ENCODE data around the gene PAQR8. TPM values are rescaled to one million over a fixed set of nuclear protein-coding genes. Genes with fewer than 3 reads are reported as not detected.

PAQR8 gene
- total and polyA plus RNA-seq, 2 of the 13 experiments (the other 11 are each of a cell fraction or from before 2014, with no cell fraction given), result 37.7 to 50.7 TPM

- no peak; the same call in 1 of the 2 replicates for TF ChIP-seq SPEN (CRISPR knock-in tag; IDR thresholded peaks at IDR 0.05; ENCODE audit: low read depth)
- 0 out of 2 replicates have a peak, but pooled peaks have one; percentile 25 for TF ChIP-seq SP5 (CRISPR knock-in tag; IDR thresholded peaks at IDR 0.05; ENCODE audit: borderline replicate concordance, low read depth)
- peak; percentile 92 for TF ChIP-seq XRCC5 (optimal IDR thresholded peaks at IDR 0.05; ENCODE audit: low read length)
- TF ChIP-seq SMC3 (IDR thresholded peaks at IDR 0.05; ENCODE audit: low read length), result peak; percentile 12; the same call in 1 of the 2 replicates
- peak; percentile 94 for TF ChIP-seq FOXA3 (CRISPR knock-in tag; IDR thresholded peaks at IDR 0.05)
- peak; percentile 63; the same call in 1 of the 2 replicates for TF ChIP-seq ZNF710 (CRISPR knock-in tag; IDR thresholded peaks at IDR 0.05; ENCODE audit: borderline replicate concordance)
- TF ChIP-seq ZGPAT (CRISPR knock-in tag; IDR thresholded peaks at IDR 0.05), result peak; percentile 81
- TF ChIP-seq MNT (IDR thresholded peaks at IDR 0.05), result peak; percentile 88
- no peak for TF ChIP-seq FOXP1 (IDR thresholded peaks at IDR 0.05)
- TF ChIP-seq FOXP1 (CRISPR knock-in tag; IDR thresholded peaks at IDR 0.05), result 0 out of 2 replicates have a peak, but pooled peaks have one; percentile 36
- no peak for TF ChIP-seq HNF4G (IDR thresholded peaks at IDR 0.05; ENCODE audit: borderline replicate concordance, low read depth, low read length)
- TF ChIP-seq HNF4G (CRISPR knock-in tag; IDR thresholded peaks at IDR 0.05; ENCODE audit: borderline replicate concordance, low read depth), result no peak
- no peak for TF ChIP-seq ZNF44 (CRISPR knock-in tag; IDR thresholded peaks at IDR 0.05)
- no peak; the same call in 1 of the 2 replicates for TF ChIP-seq LCORL (IDR thresholded peaks at IDR 0.05)
- TF ChIP-seq LCORL (CRISPR knock-in tag; IDR thresholded peaks at IDR 0.05), result peak; percentile 78; the same call in 1 of the 2 replicates
- peak; percentile 79 for TF ChIP-seq THAP11 (CRISPR knock-in tag; IDR thresholded peaks at IDR 0.05)
- TF ChIP-seq BRCA1 (CRISPR knock-in tag; IDR thresholded peaks at IDR 0.05), result peak; percentile 64; the same call in 1 of the 2 replicates
- TF ChIP-seq ISL2 (CRISPR knock-in tag; IDR thresholded peaks at IDR 0.05), result peak; percentile 57
- TF ChIP-seq SKIL (CRISPR knock-in tag; IDR thresholded peaks at IDR 0.05; ENCODE audit: borderline replicate concordance), result 0 out of 2 replicates have a peak, but pooled peaks have one; percentile 12
- no peak; the same call in 1 of the 2 replicates for TF ChIP-seq MEIS2 (CRISPR knock-in tag; IDR thresholded peaks at IDR 0.05)
- TF ChIP-seq ELK4 (CRISPR knock-in tag; IDR thresholded peaks at IDR 0.05; ENCODE audit: borderline replicate concordance), result no peak
- TF ChIP-seq ZNF768 (CRISPR knock-in tag; IDR thresholded peaks at IDR 0.05), result no peak
- no peak for TF ChIP-seq ZKSCAN5 (CRISPR knock-in tag; IDR thresholded peaks at IDR 0.05)
Measured at GRCh38 chr6:52352239-52353018, 9.5 kb upstream of the PAQR8 start (continued).
